ENCODE measurements around the gene ANKRD10. TPM values are rescaled to one million over a fixed set of nuclear protein-coding genes. Genes with fewer than 3 reads are reported as not detected.

ANKRD10 gene
- total RNA-seq, 2 donors from 2014 or later, result 195 to 200 TPM

- peaks cover 24 to 72% of the 10 kb centered on the region in 2 donors for H3K4me1 ChIP-seq (ENCODE audit: control insufficient read depth in 1 of 2, low read depth in 2 of 2)
- H3K4me3 ChIP-seq, result no peak overlapping the region
- H3K9me3 ChIP-seq, result no peaks in the 10 kb centered on the region
- TF ChIP-seq CTCF (IDR thresholded peaks at IDR 0.05), result no peak
- DNase-seq (ENCODE audit: low spot score), result no peak
- no peaks in the 10 kb centered on the region for H3K27me3 ChIP-seq (replicated peaks; ENCODE audit: insufficient read depth)
- peaks cover 6% of the 10 kb centered on the region for H3K36me3 ChIP-seq
- no peak for ATAC-seq (ENCODE audit: insufficient number of reproducible peaks, low FRiP score, low read depth)
- H3K27ac ChIP-seq, result no peak overlapping the region
These were observed 4.6 kb downstream of the ANKRD10 start for GRCh38 chr13:110910013-110910890.

GRCh38 chr13:110907951-110908898 lies 6.6 kb downstream of the ANKRD10 start:
- DNase-seq (ENCODE audit: low spot score), result no peak
- Histone ChIP-seq H3K36me3 (peaks cover 6% of the 10 kb centered on the region), H3K27me3 (replicated peaks; ENCODE audit: insufficient read depth) (no peaks in the 10 kb centered on the region), H3K4me3 (no peak overlapping the region), H3K27ac (peak overlapping the region; percentile 24 to 33), H3K9me3 (no peaks in the 10 kb centered on the region), H3K4me1 (ENCODE audit: control insufficient read depth in 1 of 2, low read depth in 2 of 2) (peaks cover 23 to 69% of the 10 kb centered on the region in 2 donors)
- TF ChIP-seq CTCF (IDR thresholded peaks at IDR 0.05), result no peak
- no peak for ATAC-seq (ENCODE audit: insufficient number of reproducible peaks, low FRiP score, low read depth)

GRCh38 chr13:110907301-110907700 lies 7.6 kb downstream of the ANKRD10 start:
- Histone ChIP-seq H3K9me3 (no peaks in the 10 kb centered on the region), H3K36me3 (peaks cover 6% of the 10 kb centered on the region), H3K4me3 (no peak overlapping the region), H3K4me1 (ENCODE audit: control insufficient read depth in 1 of 2, low read depth in 2 of 2) (peaks cover 17 to 60% of the 10 kb centered on the region in 2 donors), H3K27ac (peak overlapping the region; percentile 24 to 33), H3K27me3 (replicated peaks; ENCODE audit: insufficient read depth) (no peaks in the 10 kb centered on the region)
- DNase-seq (ENCODE audit: low spot score) (no peak), ATAC-seq (ENCODE audit: insufficient number of reproducible peaks, low FRiP score, low read depth) (no peak)
- no peak for TF ChIP-seq CTCF (IDR thresholded peaks at IDR 0.05)

GRCh38 chr13:110904748-110905147 lies 10.1 kb downstream of the ANKRD10 start:
- Histone ChIP-seq H3K27me3 (replicated peaks; ENCODE audit: insufficient read depth) (no peaks in the 10 kb centered on the region), H3K4me3 (no peak overlapping the region), H3K4me1 (ENCODE audit: control insufficient read depth in 1 of 2, low read depth in 2 of 2) (peaks cover 11 to 35% of the 10 kb centered on the region in 2 donors), H3K27ac (no peak overlapping the region), H3K9me3 (no peaks in the 10 kb centered on the region), H3K36me3 (peaks cover 6% of the 10 kb centered on the region)
- TF ChIP-seq CTCF (IDR thresholded peaks at IDR 0.05), result no peak
- no peak for DNase-seq (ENCODE audit: low spot score)
- no peak for ATAC-seq (ENCODE audit: insufficient number of reproducible peaks, low FRiP score, low read depth)

- no peak for TF ChIP-seq CTCF (IDR thresholded peaks at IDR 0.05)
- no peak overlapping the region for H3K27ac ChIP-seq
- ATAC-seq (ENCODE audit: insufficient number of reproducible peaks, low FRiP score, low read depth), result no peak
- H3K9me3 ChIP-seq, result no peaks in the 10 kb centered on the region
- H3K27me3 ChIP-seq (replicated peaks; ENCODE audit: insufficient read depth), result no peaks in the 10 kb centered on the region
- no peak for DNase-seq (ENCODE audit: low spot score)
- H3K4me1 ChIP-seq (ENCODE audit: control insufficient read depth in 1 of 2, low read depth in 2 of 2), result peaks cover 2 to 11% of the 10 kb centered on the region in 2 donors
- peaks cover 4% of the 10 kb centered on the region for H3K36me3 ChIP-seq
- no peak overlapping the region for H3K4me3 ChIP-seq
These were observed 12.5 kb downstream of the ANKRD10 start for GRCh38 chr13:110902370-110902769.
